HG03280 (cell line): ENCODE measurements around the gene CISTR.

Source experiments
- ATAC-seq: cut with Tn5 transposase; IDR thresholded peaks from one replicate; pipeline ENCODE4 v1.9.1; 2021; ENCODE audit warnings: mild to moderate bottlenecking, moderate library complexity; ENCODE audit not compliant: unreplicated experiment

Gene CISTR

GRCh38 chr12:53746592-53747092 lies 5.1 kb downstream of the CISTR start:
- ATAC-seq = peak; percentile 54

- ATAC-seq = no peak
Measured at GRCh38 chr12:53744751-53745150, 7.0 kb downstream of the CISTR start.

DNA sequence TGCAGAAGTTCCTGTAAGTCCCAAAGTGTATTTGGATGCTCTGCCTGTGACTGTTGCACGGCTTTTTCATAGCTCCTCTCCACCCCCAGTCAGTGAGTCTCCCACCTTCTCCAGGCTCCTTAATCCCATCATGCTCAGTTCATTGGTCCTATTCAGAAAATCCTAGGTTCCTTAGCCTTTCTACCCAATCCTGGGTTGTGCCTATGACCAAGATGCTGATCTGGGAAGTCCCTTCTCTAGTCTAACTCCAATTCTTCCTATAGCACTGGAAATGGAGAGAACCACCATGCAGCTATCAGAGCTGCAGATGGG lies 7.7 kb downstream of the CISTR start:
- no peak for ATAC-seq

GRCh38 chr12:53743266-53744129 lies 8.3 kb downstream of the CISTR start:
- ATAC-seq = peak; percentile 51

- ATAC-seq = no peak
Measured at GRCh38 chr12:53740130-53740491, 11.7 kb downstream of the CISTR start.

DNA sequence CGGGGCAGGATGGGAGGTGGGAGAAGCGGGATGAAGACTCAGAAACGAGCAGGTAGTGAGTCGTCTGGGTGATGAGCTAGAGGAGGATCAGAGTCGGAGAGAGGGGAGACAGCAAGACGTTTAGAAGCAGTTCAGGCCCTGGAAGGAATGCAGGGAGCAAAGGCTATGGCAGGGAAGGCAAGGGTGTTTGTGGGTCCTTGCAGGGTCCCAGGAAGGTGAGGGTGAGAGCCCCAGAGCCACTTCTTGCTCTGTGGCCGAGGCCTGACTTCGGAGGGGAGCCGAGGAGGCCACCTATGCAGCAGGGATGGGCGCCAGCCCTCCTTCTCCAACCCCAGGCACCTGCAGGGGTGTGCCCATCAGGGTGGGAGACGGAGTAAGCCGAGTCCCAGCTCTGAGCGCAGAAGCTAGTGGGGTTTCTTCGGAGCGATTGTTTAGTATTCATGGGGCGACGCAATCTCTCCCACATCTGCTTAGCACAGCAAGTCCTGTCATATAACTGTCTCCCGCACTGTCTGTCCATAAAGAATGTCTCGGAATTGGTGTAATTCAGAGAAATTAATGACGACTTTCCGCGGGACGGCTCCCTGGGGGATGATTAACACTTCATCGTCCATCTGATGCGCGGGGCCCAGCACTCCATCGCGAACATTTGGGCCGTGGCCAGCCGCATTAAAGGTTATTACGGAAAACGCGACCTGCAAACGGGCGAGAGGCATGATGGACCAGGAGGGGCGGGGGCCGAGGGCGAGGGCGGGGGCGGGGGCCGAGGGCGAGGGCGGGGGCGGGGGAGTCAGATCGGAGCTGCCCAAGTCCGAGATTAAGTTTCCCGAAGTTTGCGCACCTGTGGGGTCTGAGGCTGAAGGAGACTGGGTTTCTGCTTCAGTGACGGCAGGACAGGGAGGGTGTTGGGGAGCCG lies 12.3 kb downstream of the CISTR start:
- ATAC-seq = no peak

DNA sequence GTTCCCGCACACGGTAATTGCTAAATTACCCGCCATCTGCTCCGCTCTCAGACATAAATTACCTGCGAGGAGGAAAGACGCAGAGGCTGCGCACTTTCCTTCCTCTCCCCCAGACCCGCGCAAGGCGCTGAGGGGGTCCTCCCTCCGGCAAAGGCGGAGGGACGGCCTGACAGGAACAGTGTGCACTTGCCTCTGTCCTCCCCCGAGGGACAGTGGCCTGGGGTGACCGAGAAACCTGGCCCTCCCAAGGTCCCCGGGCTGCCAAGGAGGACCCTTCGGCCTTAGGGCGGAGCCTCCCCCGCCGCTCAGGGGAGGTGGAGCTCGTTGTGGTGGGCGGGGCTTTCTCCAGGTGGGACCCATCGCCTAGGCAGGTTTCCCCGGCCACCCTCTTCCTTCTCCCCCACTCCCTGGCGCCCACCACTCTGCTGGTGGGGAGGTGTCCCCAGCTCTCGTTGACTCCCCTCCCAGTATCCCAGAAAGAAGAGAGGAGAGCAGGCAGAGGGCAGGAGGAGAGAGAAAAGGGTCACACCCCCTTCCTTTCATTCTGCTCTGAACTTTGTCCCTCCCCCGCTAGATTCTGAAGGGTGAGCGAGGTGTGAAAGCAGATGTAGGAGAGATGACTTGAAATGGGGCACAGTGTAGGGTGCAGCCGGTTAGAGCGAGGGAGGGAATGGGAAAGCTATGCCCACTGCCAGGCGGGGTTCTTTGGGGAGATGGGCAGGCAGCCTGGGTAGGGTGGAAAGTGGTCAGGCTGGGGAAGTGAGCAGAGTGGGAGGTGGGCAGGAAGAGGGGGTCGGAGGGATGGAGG lies 13.2 kb downstream of the CISTR start:
- no peak for ATAC-seq

DNA sequence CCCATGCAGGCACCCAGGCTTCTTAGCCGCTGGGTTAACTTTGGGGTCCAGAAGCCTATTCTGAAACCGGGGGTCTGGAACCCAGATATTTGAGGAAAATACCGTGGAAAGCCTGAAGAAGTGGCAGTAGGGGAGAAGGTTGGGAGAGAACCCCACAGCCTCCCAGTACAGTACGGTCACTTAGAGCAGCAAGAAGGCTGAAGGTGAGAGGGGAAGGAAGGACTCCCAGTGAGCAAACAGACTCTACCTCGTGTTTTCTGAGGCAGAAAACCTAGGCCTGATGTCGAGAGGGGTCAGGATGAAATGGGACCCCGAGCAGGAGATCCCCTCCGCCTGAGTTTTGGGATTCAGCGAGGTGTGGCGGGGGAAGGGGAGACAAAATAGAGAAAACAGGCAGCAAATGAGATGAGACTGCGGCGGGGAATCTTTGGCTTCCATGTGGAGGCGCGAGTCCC lies 13.8 kb downstream of the CISTR start:
- no peak for ATAC-seq

- ATAC-seq = no peak
Measured at GRCh38 chr12:53737093-53737808, 14.5 kb downstream of the CISTR start.

DNA sequence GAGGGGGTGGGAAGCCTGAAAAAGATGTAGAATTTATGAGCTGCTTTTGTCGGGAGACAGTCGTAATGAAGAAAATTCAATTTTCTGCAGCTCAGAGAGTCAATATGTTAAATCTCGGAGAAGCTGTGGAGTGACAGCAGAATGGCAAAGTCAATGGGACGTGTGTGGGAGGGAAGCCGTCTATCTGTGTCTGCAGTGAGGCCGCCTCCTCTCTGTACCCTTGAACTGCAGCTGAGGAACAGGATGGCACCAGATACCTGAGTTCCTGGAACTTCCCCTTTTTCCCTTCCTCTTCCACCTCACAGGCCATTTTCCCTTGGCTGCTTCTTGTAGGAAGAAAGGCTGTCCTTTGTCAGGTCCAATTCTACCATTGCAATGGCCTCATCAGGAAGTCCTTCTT lies 15.2 kb downstream of the CISTR start:
- no peak for ATAC-seq

GRCh38 chr12:53735556-53735955 lies 16.2 kb downstream of the CISTR start:
- no peak for ATAC-seq

DNA sequence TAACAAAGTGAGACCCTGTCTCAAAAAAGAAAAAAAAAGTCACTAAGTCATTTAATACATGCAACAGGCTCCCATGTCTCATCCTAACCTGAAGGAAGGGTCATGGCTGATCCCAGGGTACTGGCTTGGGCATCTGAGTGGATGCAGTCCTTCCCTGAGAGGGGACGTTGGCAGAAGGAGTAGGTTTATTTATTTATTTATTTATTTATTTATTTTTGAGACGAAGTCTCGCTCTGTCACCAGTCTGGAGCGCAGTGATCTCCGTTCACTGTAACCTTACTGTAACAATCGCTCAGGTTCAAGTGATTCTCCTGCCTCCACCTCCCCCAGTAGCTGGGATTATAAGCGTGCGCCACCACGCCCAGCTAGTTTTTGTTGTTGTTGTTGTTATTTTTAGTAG lies 17.4 kb downstream of the CISTR start:
- ATAC-seq = no peak

GRCh38 chr12:53733807-53734200 lies 18.0 kb downstream of the CISTR start:
- ATAC-seq = no peak

- ATAC-seq = no peak
Measured at GRCh38 chr12:53733051-53733806, 18.6 kb downstream of the CISTR start.

DNA sequence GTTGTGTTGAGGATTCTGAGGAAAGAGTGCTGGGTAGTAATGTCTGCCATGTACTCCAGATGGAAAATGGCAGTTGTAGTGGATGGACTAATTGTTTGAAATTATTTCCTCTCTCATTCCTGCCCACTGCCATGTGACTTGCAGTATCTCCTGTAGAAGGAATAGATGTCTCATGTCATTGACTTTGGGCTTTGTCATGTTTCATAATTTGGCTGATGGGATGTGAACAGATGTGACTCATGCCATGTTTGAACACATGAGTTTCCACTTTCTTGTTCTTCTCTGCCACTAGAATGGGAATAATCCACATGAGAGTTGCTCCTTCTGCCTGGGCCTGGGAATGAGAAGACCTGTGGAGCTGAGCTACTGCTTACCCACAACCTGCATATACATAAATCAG lies 22.1 kb downstream of the CISTR start:
- ATAC-seq = no peak

- no peak for ATAC-seq
Measured at GRCh38 chr12:53728206-53728605, 23.6 kb downstream of the CISTR start.

DNA sequence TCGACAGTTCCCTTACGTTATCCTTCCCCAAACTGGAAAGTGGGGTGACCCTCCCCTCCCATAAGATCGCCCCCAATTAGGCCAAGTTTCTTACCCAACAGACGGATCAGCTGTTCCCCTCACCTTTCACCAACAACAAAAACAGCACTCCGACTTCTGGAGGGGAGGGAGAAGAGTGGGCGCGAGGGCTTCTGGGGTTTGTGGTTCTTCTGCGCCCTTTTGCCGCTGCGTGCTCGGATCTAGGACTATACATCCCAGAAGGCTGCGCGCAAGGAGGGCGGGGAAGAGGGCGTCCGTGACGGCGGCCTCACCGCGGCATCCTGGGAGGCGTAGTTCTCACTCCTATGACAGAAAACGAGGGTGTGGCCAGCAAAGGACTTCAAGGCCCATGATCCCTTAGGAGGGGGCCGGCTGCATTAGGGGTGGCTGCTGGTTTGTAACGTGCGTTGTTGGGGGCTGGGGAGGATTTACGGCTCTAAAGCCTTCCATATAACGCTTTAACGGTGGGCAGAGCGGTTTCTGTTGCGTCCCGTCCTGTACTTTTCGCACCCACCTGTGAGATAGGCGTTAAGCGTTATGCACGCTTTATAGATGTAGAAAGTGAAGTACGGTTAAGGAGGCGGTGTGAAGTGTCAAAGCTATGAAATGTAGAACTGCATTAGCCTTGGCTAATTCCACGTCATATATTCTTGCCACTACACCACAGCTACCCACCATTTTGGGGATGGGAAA lies 24.3 kb downstream of the CISTR start, which contains the start of gene CALCOCO1:
Gene CALCOCO1 (minus strand): TSS at position 143 of the 732 bp plus-strand sequence. CDS start 2,210 bp downstream, outside the sequence.
- peak; percentile 99 for ATAC-seq

- ATAC-seq = no peak
Measured at GRCh38 chr12:53726946-53727309, 24.9 kb downstream of the CISTR start.

GRCh38 chr12:53726341-53726740 lies 25.4 kb downstream of the CISTR start:
- no peak for ATAC-seq
